Neutrophil (primary cell): Measurements from ENCODE around the gene BAD.

Experiments
- H3K27ac ChIP-seq: fragments of 200-600 bp; sonication (generic); 2 replicates; pipeline ENCODE4 v1.5.1; 2016; ENCODE audit warnings: mild to moderate bottlenecking, moderate library complexity
- H3K27me3 ChIP-seq: fragments of 200-600 bp; sonication (generic); 2 replicates; pipeline ENCODE4 v1.6.0; 2016; ENCODE audit warnings: mild to moderate bottlenecking
- H3K36me3 ChIP-seq: fragments of 200-600 bp; sonication (generic); 2 replicates; pipeline ENCODE4 v1.5.1; 2017
- H3K4me1 ChIP-seq, 2 experiments: fragments of 200-600 bp in 1 of 2; sonication (generic) in 1 of 2; 1 replicate in 1 of 2; 2 replicates in 1 of 2; pipeline versions ENCODE4 v1.5.1 to v1.6.1; 2013 to 2016; ENCODE audit warnings: low read depth in 1 of 2, low read length in 1 of 2, mild to moderate bottlenecking in 1 of 2, moderate library complexity in 1 of 2; ENCODE audit not compliant: control insufficient read depth in 1 of 2, insufficient read depth in 1 of 2
- H3K4me3 ChIP-seq, 2 experiments: fragments of 200-600 bp in 1 of 2; sonication (generic) in 1 of 2; 1 replicate in 1 of 2; 2 replicates in 1 of 2; pipeline ENCODE4 v1.5.1; 2013 to 2016; ENCODE audit warnings: low read depth in 1 of 2, low read length in 1 of 2, mild to moderate bottlenecking in 1 of 2, moderate library complexity in 1 of 2
- H3K9me3 ChIP-seq: fragments of 200-600 bp; sonication (generic); 2 replicates; pipeline ENCODE4 v1.5.1; 2016
- TF ChIP-seq, protein P1 (sequence below): fragments of 200-600 bp; sonication (generic); IDR thresholded peaks from 2 replicates; pipeline ENCODE4 v1.5.1; 2016; ENCODE audit warnings: antibody characterized with exemption

The BAD gene

DNA sequence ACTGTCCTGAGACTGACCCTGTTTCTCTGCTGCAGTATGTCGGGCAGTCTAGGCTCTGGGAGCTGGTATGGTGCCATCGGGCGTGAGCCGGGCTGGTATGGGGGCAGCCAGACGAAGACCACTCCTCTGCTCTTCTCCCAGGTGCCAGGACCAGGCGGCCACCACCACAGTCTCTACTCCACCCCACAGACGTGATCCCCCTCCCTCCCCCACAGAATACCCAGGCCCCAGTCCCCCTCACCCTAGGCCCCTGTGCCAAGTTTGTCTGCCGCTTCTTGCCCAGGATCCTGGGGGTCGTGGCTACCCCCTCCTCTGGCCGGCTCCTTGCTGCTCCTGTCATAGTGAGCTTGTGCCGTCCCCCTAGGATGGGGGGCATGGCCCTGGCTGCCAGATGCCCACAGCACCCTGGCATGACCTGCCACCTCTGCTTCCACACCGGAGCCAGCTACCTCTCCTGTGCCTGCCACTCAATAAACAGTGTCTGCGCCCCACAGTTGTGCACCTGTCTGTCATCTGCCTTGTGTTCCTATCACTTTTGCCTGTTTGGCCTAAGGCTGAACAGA lies 4.6 kb upstream of the BAD start:
- Histone ChIP-seq H3K4me3 (no peak overlapping the region), H3K36me3 (no peaks in the 10 kb centered on the region), H3K4me1 (peaks cover 10 to 37% of the 10 kb centered on the region in 2 experiments), H3K27ac (no peak overlapping the region), H3K27me3 (peaks cover 50% of the 10 kb centered on the region), H3K9me3 (no peaks in the 10 kb centered on the region)
- TF ChIP-seq, protein P1, sequence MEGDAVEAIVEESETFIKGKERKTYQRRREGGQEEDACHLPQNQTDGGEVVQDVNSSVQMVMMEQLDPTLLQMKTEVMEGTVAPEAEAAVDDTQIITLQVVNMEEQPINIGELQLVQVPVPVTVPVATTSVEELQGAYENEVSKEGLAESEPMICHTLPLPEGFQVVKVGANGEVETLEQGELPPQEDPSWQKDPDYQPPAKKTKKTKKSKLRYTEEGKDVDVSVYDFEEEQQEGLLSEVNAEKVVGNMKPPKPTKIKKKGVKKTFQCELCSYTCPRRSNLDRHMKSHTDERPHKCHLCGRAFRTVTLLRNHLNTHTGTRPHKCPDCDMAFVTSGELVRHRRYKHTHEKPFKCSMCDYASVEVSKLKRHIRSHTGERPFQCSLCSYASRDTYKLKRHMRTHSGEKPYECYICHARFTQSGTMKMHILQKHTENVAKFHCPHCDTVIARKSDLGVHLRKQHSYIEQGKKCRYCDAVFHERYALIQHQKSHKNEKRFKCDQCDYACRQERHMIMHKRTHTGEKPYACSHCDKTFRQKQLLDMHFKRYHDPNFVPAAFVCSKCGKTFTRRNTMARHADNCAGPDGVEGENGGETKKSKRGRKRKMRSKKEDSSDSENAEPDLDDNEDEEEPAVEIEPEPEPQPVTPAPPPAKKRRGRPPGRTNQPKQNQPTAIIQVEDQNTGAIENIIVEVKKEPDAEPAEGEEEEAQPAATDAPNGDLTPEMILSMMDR, result no peak

DNA sequence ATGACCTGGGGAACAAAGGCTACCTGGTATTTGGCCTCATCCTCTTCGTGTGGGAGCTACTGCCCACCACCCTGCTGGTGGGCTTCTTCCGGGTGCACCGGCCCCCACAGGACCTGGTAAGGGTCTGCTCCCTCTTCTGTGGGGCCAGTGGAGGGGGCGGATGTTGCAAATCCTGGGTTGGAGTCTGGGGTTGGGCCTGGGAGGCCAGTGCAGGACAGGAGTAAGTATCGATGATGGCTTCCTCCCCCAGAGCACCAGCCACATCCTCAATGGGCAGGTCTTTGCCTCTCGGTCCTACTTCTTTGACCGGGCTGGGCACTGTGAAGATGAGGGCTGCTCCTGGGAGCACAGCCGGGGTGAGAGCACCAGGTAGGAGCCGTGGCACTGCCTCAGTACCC lies 3.9 kb upstream of the BAD start:
- no peak overlapping the region for H3K27ac ChIP-seq
- TF ChIP-seq, protein P1, result no peak
- H3K9me3 ChIP-seq, result no peaks in the 10 kb centered on the region
- no peaks in the 10 kb centered on the region for H3K36me3 ChIP-seq
- peaks cover 43% of the 10 kb centered on the region for H3K27me3 ChIP-seq
- no peak overlapping the region for H3K4me3 ChIP-seq
- peaks cover 17 to 42% of the 10 kb centered on the region in 2 experiments for H3K4me1 ChIP-seq

DNA sequence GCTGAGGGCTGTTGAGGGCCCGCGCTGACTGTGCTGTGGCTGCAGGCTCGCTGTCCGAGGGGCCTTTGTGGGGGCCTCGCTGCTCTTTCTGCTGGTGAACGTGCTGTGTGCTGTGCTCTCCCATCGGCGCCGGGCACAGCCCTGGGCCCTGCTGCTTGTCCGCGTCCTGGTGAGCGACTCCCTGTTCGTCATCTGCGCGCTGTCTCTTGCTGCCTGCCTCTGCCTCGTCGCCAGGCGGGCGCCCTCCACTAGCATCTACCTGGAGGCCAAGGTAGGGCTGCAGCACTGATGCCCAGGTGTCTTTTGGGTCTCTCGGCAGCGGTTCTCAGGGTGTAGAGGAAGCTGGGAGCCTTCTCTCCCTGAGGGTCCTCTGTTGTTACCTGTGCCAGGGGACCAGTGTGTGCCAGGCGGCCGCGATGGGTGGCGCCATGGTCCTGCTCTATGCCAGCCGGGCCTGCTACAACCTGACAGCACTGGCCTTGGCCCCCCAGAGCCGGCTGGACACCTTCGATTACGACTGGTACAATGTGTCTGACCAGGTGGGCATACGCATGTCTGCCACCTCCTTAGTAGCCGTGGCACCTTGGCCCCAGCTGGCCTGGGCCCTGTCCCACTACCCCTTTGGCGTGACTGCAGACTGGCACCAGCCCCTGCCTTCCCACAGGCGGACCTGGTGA lies 3.3 kb upstream of the BAD start:
- TF ChIP-seq, protein P1, result no peak
- no peak overlapping the region for H3K27ac ChIP-seq
- no peak overlapping the region for H3K4me3 ChIP-seq
- no peaks in the 10 kb centered on the region for H3K36me3 ChIP-seq
- no peaks in the 10 kb centered on the region for H3K9me3 ChIP-seq
- peaks cover 38% of the 10 kb centered on the region for H3K27me3 ChIP-seq
- peaks cover 20 to 45% of the 10 kb centered on the region in 2 experiments for H3K4me1 ChIP-seq

DNA sequence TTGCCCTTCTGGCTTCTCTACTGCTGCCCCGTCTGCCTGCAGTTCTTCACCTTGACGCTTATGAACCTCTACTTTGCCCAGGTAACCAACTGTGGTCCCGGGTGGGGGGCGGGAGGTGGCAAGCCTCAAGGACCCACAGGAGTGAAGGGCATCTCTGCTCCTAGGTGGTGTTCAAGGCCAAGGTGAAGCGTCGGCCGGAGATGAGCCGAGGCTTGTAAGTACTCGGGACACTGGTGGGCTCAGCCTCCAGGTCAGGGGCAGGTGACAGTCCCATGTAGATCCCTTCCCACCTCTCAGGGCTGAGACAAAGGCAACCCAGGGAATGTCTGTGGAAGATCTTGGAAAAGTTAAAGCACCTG lies 2.3 kb upstream of the BAD start:
- H3K4me3 ChIP-seq, result no peak overlapping the region
- peaks cover 27% of the 10 kb centered on the region for H3K27me3 ChIP-seq
- peaks cover 20 to 35% of the 10 kb centered on the region in 2 experiments for H3K4me1 ChIP-seq
- no peaks in the 10 kb centered on the region for H3K9me3 ChIP-seq
- H3K27ac ChIP-seq, result no peak overlapping the region
- TF ChIP-seq, protein P1, result no peak
- H3K36me3 ChIP-seq, result peaks cover 6% of the 10 kb centered on the region

DNA sequence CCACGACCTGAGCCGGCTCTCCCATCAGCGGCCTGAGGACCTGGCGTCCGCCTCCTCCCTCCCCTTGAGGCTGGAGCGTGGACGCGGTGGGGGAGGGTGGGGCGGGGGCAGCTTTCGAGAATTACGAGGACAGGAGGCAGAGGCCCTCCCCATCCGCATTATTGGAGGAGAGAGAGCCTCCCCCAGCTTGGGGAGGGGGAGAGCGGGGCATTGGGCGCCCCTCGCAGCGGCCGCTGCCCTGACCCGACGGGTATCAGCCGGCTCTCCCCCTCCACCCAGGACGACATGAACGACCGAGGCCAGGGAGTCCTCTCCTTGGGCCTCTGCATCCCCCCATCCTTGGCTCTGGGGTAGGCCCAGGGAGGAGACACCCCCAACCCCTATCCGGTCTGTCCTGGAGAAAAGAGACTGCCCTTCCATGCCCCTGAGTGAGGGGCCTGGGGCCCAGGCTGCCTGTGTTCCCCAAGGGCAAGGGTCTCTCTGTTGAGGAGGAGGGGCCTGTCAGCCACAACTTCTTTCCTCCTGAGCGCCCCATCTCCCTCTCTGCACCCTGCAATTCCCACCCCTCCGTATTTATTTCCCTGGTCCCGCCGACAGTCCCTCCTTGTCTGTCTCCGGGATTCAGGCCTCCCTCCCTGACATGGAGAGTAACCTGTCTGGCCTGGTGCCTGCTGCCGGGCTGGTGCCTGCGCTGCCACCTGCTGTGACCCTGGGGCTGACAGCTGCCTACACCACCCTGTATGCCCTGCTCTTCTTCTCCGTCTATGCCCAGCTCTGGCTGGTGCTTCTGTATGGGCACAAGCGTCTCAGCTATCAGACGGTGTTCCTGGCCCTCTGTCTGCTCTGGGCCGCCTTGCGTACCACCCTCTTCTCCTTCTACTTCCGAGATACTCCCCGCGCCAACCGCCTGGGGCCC lies 1.7 kb upstream of the BAD start:
- H3K27me3 ChIP-seq, result peaks cover 21% of the 10 kb centered on the region
- H3K4me3 ChIP-seq, result peak overlapping the region; percentile 86 to 93
- peak overlapping the region; percentile 98 for H3K27ac ChIP-seq
- H3K9me3 ChIP-seq, result no peaks in the 10 kb centered on the region
- peaks cover 20 to 29% of the 10 kb centered on the region in 2 experiments for H3K4me1 ChIP-seq
- H3K36me3 ChIP-seq, result peaks cover 7% of the 10 kb centered on the region
- TF ChIP-seq, protein P1, result no peak
